Measurements from ENCODE around the gene ZNF106. TPM values are rescaled to one million over a fixed set of nuclear protein-coding genes. Genes with fewer than 3 reads are reported as not detected.

Gene ZNF106
- total RNA-seq, 4 donors from 2014 or later = 38.6 to 50.2 (median 49.2) TPM

DNA sequence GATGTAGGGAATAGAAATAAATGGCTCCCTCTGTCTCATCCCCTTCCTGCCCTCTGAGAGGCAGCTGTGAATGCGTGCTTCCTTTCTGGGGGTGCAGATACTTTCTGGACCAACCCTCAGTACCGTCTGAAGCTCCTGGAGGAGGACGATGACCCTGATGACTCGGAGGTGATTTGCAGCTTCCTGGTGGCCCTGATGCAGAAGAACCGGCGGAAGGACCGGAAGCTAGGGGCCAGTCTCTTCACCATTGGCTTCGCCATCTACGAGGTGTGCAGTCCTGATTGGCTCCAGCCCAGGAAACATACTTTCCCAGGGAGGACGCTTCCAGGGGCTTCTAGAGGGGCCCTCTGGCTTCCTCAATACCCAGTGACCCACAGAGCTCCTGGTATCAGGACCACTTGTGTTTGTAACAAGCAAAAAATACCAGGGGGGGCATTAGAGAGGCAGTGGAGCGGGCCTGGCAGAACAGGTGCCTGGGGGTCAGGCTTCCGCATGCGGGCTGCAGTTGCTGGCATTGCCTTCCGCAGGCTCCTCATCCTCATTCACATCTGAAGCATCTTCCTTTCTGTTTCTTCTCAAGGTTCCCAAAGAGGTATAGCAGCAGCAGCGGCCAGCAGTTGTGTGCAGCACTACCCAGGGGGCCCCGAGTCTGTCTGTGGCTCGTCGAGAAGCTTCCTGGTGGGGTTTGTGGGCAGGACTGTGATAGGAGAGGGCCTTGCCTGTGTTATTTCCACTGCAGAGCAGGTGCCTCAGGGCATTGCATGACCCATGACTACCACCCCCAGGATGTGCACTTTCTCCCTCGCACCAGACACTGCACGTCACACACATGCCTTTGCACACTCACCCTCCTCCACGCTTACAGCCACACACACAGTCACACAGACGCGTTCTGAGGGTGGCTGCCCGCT lies 89.1 kb downstream of the ZNF106 start:
- Histone ChIP-seq H3K27me3 (no peaks in the 10 kb centered on the region), H3K9me3 (no peaks in the 10 kb centered on the region), H3K27ac (no peak overlapping the region), H3K4me1 (no peaks in the 10 kb centered on the region), H3K4me3 (no peak overlapping the region), H3K36me3 (peaks cover 26% of the 10 kb centered on the region)
- TF ChIP-seq POLR2A (IDR thresholded peaks at IDR 0.05) (no peak), EP300 (IDR thresholded peaks at IDR 0.05) (no peak), POLR2AphosphoS5 (IDR thresholded peaks at IDR 0.05) (no peak)
- TF ChIP-seq, protein P1, sequence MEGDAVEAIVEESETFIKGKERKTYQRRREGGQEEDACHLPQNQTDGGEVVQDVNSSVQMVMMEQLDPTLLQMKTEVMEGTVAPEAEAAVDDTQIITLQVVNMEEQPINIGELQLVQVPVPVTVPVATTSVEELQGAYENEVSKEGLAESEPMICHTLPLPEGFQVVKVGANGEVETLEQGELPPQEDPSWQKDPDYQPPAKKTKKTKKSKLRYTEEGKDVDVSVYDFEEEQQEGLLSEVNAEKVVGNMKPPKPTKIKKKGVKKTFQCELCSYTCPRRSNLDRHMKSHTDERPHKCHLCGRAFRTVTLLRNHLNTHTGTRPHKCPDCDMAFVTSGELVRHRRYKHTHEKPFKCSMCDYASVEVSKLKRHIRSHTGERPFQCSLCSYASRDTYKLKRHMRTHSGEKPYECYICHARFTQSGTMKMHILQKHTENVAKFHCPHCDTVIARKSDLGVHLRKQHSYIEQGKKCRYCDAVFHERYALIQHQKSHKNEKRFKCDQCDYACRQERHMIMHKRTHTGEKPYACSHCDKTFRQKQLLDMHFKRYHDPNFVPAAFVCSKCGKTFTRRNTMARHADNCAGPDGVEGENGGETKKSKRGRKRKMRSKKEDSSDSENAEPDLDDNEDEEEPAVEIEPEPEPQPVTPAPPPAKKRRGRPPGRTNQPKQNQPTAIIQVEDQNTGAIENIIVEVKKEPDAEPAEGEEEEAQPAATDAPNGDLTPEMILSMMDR (IDR thresholded peaks at IDR 0.05) = no peak
- no peak for DNase-seq (ENCODE audit: low spot score in 2 of 2)
- 83% methylated on average over 21 of the region's 24 CpGs for WGBS

GRCh38 chr15:42395838-42396237 lies 95.1 kb downstream of the ZNF106 start:
- Histone ChIP-seq H3K9me3 (no peaks in the 10 kb centered on the region), H3K4me1 (no peaks in the 10 kb centered on the region), H3K27me3 (no peaks in the 10 kb centered on the region), H3K36me3 (peaks cover 16% of the 10 kb centered on the region), H3K4me3 (no peak overlapping the region), H3K27ac (no peak overlapping the region)
- 74% methylated on average over 1 of the region's 1 CpG for WGBS
- TF ChIP-seq POLR2AphosphoS5 (IDR thresholded peaks at IDR 0.05) = no peak
- no peak for DNase-seq (ENCODE audit: low spot score in 2 of 2)

GRCh38 chr15:42394106-42394505 lies 96.8 kb downstream of the ZNF106 start:
- H3K9me3 ChIP-seq = no peaks in the 10 kb centered on the region
- DNase-seq (ENCODE audit: low spot score in 2 of 2) = peak in 1 of 2 donors; percentile 38
- no peaks in the 10 kb centered on the region for H3K27me3 ChIP-seq
- 87% methylated on average over 13 of the region's 13 CpGs for WGBS
- no peaks in the 10 kb centered on the region for H3K4me1 ChIP-seq
- TF ChIP-seq POLR2A (IDR thresholded peaks at IDR 0.05) (no peak), POLR2AphosphoS5 (IDR thresholded peaks at IDR 0.05) (no peak), EP300 (IDR thresholded peaks at IDR 0.05) (no peak)
- TF ChIP-seq, protein P1 (IDR thresholded peaks at IDR 0.05) = no peak
- no peak overlapping the region for H3K4me3 ChIP-seq
- no peak overlapping the region for H3K27ac ChIP-seq
- H3K36me3 ChIP-seq = peaks cover 4% of the 10 kb centered on the region

- WGBS = 83% methylated on average over 11 of the region's 11 CpGs
- DNase-seq (ENCODE audit: low spot score in 2 of 2) = peak in 1 of 2 donors; percentile 52
- Histone ChIP-seq H3K27me3 (no peaks in the 10 kb centered on the region), H3K27ac (no peak overlapping the region), H3K36me3 (peaks cover 4% of the 10 kb centered on the region), H3K4me1 (no peaks in the 10 kb centered on the region), H3K4me3 (no peak overlapping the region), H3K9me3 (no peaks in the 10 kb centered on the region)
- TF ChIP-seq, protein P1 (IDR thresholded peaks at IDR 0.05) = no peak
- no peak for TF ChIP-seq POLR2AphosphoS5 (IDR thresholded peaks at IDR 0.05)
- no peak for TF ChIP-seq POLR2A (IDR thresholded peaks at IDR 0.05)
- no peak for TF ChIP-seq EP300 (IDR thresholded peaks at IDR 0.05)
These were observed 98.5 kb downstream of the ZNF106 start for GRCh38 chr15:42392309-42393024.

GRCh38 chr15:42387603-42388002 lies 103.3 kb downstream of the ZNF106 start:
- DNase-seq (ENCODE audit: low spot score in 2 of 2) = peak in 1 of 2 donors; percentile 18
- no peak overlapping the region for H3K27ac ChIP-seq

More at GRCh38 chr15:42387603-42388002, 103.3 kb downstream of the ZNF106 start:
- Histone ChIP-seq H3K4me3 (no peak overlapping the region), H3K9me3 (no peaks in the 10 kb centered on the region), H3K36me3 (peaks cover 8% of the 10 kb centered on the region), H3K27me3 (no peaks in the 10 kb centered on the region), H3K4me1 (no peaks in the 10 kb centered on the region)
- TF ChIP-seq POLR2AphosphoS5 (IDR thresholded peaks at IDR 0.05) = no peak
- no peak for TF ChIP-seq POLR2A (IDR thresholded peaks at IDR 0.05)
- TF ChIP-seq, protein P1 (IDR thresholded peaks at IDR 0.05) = no peak
- TF ChIP-seq EP300 (IDR thresholded peaks at IDR 0.05) = no peak
- 90% methylated on average over 8 of the region's 8 CpGs for WGBS

Measured in suprapubic skin (tissue), 4 donors.